Limb (tissue), 2 donors: Measurements from ENCODE around the gene MT1H.
"Not testable (repeated sequence)": the region's sequence is repeated elsewhere in the genome, so short reads cannot be mapped to it uniquely, and the experiment has no call there.

Experiments
- DNase-seq, 2 donors: peaks; one replicate each; pipeline ENCODE4 v3.0.0-alpha.2; 2016; ENCODE audit errors: extremely low spot score in 2 of 2

The MT1H gene

DNA sequence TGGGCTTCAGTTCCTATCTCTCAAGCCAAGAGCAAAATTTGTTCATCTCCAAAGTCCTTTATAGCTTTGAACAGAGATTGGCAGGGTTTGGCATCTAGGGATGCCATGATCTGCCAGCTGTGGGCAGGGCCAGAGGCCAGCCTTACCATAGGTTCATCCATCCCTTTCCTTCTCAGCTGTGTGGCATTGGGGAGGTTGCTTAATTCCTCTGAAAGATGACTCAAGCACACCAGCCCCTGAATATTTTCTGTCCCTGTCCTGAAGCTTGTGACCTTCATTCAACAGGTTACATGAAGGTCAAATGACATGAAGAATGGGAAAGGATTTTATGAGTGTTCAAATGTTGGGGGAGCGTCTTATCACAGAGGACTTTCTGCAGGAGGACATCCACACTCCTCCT is 5.1 kb upstream of the MT1H start:
- no peak for DNase-seq

DNA sequence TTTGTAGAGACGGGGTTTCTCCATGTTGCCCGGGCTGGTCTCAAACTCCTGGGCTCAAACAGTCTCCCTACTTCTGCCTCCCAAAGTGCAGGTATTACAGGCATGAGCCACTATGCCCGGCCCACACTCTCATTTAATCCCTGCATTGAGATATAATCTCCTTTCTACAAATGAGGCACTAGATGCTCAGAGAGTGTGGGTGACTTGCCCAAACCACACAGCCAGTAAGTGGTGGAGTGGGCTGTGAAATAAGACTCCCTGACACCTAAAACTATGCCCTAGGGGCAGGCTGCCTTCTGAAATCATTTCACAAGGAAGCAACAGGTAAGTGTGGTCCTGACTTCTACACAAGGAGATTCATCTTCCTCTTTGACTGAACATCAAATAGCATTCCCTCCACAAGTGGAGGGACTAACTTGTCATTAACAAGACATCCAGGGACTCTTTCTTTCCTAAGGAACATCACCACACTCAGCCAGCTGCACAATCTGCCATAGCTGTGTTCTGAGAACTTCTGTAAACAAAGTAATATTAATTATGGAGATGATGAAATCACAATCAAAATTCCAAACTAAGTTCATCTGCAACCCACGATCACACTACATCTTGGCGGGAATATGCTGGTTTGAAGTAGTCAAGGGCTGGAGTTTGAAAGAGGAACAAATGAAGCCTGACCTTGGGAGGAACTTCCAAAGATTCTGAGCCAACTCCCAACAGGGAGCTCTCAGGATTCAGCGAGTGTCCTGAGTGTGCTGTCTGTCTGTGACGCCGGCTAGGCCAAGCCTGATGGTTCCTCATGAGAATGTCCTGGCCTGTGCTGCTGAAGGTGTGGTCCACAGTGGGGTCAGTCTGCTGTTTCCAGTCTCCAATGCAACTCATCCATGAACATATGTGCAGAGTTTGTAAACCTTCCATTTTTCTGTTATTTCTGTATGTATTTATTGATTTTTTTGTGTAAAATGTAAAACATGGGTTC is 4.0 kb upstream of the MT1H start:
- DNase-seq: not testable (repeated sequence)

- no peak for DNase-seq
These were observed 1.7 kb upstream of the MT1H start, which contains the start of gene MT1G for GRCh38 chr16:56667581-56668571. Gene MT1G (minus strand): TSS chr16:56668065. CDS start chr16:56667993, 72 bp downstream.

- DNase-seq: no peak
These were observed 416 bp downstream of the MT1H start for GRCh38 chr16:56669840-56670619.

- no peak for DNase-seq
These were observed 963 bp downstream of the MT1H start for GRCh38 chr16:56670620-56670934.

GRCh38 chr16:56671691-56672090 is 2.1 kb downstream of the MT1H start:
- not testable (repeated sequence) for DNase-seq

GRCh38 chr16:56672171-56672570 is 2.6 kb downstream of the MT1H start:
- DNase-seq: not testable (repeated sequence)

DNA sequence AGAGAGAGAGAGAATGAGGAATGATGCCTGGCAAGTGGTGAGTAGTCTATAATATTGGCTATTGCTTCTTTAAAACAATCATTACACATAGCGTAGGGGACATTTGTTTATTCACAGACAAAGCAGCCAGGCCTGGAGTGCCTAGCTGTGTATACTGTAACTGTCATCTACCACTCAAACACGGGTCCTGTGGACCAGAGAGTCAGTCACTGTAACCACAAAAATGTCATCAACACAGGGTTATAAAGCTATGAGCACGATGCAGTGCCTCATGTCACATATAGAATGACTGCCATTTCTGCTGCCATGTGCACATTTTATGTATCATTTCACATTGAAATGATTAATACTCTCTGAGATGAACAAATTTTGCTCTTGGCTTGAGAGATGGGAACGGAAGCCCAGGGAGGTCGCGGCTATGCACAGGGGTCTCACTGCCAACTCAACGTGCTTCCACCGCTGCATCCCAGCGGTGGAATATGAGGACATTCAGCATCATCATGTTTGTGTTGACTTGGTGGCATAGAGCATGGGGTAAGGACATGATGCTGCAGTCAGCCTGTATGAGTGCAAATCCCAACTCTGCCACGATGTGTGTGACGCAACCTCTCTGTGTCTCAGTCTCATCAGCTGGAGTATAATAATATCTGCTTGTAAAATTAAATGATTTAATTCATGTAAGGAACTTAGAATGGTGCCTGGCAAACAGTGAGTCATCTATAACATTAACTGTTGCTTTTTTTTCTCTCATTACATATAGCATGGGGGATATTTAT is 3.3 kb downstream of the MT1H start:
- DNase-seq: no peak

- DNase-seq: no peak
These were observed 4.3 kb downstream of the MT1H start for GRCh38 chr16:56673921-56674320.

DNA sequence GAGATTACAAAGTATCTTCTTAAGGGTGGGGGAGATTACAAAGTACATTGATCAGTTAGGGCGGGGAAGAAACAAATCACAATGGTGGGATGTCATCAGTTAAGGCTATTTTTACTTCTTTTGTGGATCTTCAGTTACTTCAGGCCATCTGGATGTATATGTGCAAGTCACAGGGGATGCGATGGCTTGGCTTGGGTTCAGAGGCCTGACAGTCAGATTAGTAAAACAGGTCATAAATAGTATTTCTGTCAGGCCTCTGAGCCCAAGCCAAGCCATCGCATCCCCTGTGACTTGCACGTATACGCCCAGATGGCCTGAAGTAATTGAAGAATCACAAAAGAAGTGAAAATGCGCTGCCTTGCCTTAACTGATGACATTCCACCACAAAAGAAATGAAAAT is 5.0 kb downstream of the MT1H start:
- DNase-seq: not testable (repeated sequence)

DNA sequence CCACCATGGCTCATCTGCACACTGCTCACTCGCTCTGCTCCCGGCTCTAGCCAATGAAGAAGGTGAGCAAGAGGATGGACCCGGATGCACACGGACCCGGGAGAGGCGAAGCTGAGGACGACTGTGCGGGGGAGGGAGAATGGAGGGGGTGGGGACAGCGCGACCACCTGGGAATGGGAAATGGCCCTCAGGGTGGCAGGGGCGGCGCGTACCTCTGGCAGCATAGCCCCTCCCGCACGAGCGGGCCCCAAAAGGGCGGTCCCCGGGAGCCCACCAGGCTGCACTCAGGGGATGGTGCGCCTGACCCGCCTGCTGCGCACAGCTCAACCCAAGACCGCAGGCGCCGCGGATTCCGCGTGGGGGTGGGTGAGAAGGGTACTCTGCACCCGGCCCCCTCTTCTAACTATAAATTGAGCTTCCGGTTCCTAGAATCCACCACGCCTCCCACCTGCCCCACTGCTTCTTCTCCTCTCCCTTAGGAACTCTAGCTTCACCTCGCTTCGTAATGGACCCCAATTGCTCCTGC is 6.1 kb downstream of the MT1H start:
- DNase-seq: no peak

GRCh38 chr16:56677474-56677873 is 7.9 kb downstream of the MT1H start:
- DNase-seq: no peak

- DNase-seq: no peak
These were observed 9.6 kb downstream of the MT1H start for GRCh38 chr16:56679078-56679730.

- no peak for DNase-seq
These were observed 10.2 kb downstream of the MT1H start for GRCh38 chr16:56679818-56680217.

DNA sequence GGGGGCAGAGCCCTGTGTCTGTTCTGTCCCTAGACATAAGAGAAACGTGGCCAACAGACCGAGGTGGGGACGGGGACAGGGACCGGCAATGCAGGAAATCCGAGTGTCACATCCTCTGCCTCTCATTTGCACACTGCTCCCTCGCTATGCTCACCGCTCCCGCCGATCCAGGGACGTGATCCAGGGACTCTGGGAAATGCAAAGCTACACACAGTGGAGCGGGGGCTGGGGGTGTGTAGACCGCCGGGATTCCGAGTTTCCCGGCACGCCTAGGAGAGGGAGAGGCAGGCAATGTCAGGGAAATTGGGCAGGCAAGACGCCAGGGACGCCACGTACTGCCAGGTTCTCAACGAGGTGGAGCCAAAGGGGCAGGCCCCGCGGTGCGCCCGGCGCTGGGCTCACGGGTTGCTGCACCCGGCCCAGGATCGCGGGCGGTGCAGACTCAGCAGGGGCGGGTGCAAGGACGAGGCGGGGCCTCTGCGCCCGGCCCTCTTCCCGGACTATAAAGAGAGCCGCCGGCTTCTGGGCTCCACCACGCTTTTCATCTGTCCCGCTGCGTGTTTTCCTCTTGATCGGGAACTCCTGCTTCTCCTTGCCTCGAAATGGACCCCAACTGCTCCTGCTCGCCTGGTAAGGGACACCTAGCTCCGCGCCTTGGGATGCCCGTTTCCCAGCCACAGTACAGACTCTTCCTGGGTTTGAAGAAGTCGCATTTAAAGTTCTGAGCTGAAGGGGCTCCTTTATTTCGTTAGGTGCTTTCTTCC is 12.5 kb downstream of the MT1H start, which contains the start of gene MT1X:
TSS of gene MT1X (plus strand) at position 532 of the 764 bp plus-strand sequence. CDS start at position 603, 71 bp downstream.
- DNase-seq: peak; percentile 84 to 85

- DNase-seq: no peak
These were observed 13.2 kb downstream of the MT1H start for GRCh38 chr16:56682703-56683397.

DNA sequence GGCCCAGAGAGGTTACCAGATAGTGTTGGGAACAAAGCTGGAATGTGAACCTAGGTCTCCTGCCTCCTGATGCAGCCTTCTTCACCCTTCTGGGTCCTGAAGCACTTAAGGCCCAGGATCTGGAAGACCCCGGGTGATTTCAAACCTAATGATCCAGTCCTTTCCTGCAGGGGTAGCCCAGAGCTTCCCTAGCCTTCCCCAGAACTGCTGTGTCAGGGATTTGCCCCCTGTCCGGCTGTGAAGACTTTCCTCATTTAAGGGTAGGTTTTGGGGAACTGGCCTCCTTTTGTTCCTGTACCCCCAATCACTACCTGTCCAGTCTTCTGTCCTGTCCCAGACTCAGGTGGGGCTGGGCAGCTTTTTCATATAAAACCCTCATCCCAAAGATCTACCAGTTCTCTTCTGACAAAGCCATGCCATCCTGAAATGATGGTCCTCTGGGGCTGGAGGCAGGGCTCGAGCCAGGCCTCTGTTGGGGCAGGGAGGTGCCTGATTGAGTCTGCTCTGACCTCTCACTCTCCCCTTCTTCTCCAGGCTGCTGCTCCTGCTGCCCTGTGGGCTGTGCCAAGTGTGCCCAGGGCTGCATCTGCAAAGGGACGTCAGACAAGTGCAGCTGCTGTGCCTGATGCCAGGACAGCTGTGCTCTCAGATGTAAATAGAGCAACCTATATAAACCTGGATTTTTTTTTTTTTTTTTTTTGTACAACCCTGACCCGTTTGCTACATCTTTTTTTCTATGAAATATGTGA is 14.0 kb downstream of the MT1H start:
- no peak for DNase-seq
